ENCODE measurements around the gene MALRD1.

MALRD1 gene

DNA sequence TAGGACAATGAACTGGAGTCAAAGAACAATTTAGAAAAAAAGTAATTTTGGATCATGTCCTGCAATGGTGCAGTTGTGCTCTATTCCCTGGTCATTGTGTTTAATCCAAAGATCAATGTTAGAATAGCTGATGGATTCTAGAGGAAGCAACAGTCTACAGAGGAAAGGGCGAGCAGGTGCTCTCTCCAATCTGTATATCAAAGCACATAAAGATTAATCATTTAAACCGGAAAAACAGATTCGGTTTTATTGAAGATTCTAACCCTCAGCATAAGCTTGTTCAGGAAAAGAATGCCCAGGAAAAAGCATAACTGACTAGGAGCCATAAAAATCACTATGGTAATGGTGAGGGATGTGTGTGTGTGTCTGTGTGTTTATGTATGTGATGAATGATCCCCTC lies 110.3 kb downstream of the MALRD1 start:
- TF ChIP-seq, protein P1, sequence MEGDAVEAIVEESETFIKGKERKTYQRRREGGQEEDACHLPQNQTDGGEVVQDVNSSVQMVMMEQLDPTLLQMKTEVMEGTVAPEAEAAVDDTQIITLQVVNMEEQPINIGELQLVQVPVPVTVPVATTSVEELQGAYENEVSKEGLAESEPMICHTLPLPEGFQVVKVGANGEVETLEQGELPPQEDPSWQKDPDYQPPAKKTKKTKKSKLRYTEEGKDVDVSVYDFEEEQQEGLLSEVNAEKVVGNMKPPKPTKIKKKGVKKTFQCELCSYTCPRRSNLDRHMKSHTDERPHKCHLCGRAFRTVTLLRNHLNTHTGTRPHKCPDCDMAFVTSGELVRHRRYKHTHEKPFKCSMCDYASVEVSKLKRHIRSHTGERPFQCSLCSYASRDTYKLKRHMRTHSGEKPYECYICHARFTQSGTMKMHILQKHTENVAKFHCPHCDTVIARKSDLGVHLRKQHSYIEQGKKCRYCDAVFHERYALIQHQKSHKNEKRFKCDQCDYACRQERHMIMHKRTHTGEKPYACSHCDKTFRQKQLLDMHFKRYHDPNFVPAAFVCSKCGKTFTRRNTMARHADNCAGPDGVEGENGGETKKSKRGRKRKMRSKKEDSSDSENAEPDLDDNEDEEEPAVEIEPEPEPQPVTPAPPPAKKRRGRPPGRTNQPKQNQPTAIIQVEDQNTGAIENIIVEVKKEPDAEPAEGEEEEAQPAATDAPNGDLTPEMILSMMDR (IDR thresholded peaks at IDR 0.05; ENCODE audit: low read depth, low read length, missing control alignments), result no peak
- in situ Hi-C loops (cut with HindIII; ENCODE audit: low sequenced_read_pairs), result no loop called here
- no peak for DNase-seq (ENCODE audit: low read depth)
- no peak overlapping the region for H3K4me3 ChIP-seq (ENCODE audit: low read depth, low read length)

DNA sequence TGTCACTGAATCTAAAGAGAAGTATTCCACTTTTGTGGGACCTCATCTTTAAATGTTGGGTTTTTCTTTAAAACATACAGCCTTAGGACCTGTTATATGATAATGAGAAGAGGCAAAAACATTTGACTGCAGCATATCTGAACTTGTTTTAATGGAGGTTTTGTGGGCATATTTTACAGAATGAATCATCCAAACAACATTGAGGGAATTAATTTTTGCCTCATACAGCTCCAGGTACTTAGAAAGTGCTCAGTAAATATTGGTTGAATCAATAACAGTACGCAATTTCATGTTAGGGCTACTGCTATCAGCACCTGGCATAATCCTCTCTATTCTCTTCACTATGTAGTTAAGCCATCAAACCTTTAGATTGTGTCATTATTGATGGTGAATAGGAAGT lies 115.9 kb downstream of the MALRD1 start:
- in situ Hi-C loops (cut with HindIII; ENCODE audit: low sequenced_read_pairs), result no loop called here
- H3K4me3 ChIP-seq (ENCODE audit: low read depth, low read length), result no peak overlapping the region
- TF ChIP-seq, protein P1 (IDR thresholded peaks at IDR 0.05; ENCODE audit: low read depth, low read length, missing control alignments), result no peak
- DNase-seq (ENCODE audit: low read depth), result no peak

DNA sequence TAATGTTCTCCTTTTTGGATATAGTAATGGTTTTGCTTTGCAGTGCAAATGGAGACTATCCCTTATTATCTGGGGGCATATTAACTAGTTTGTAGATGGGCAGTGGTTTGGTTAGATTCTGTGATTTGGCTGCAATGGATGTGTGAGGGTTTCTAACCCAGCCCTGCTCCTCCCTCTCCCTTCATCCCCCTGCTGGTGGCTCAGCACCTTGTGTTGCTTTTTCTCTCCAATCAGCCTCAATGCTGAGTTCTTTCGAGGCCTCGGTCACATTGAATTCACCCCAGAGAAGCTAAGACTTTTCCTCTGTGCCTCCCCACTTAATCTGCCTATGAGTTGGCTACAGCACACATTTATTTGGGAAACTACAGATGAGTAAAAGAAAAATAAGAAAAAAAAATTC lies 120.0 kb downstream of the MALRD1 start:
- in situ Hi-C loops (cut with HindIII; ENCODE audit: low sequenced_read_pairs), result no loop called here
- DNase-seq (ENCODE audit: low read depth), result no peak
- no peak overlapping the region for H3K4me3 ChIP-seq (ENCODE audit: low read depth, low read length)
- TF ChIP-seq, protein P1 (IDR thresholded peaks at IDR 0.05; ENCODE audit: low read depth, low read length, missing control alignments), result peak; percentile 44

GRCh38 chr10:19169041-19169440 lies 120.4 kb downstream of the MALRD1 start:
- in situ Hi-C loops (cut with HindIII; ENCODE audit: low sequenced_read_pairs), result no loop called here
- H3K4me3 ChIP-seq (ENCODE audit: low read depth, low read length), result no peak overlapping the region
- TF ChIP-seq, protein P1 (IDR thresholded peaks at IDR 0.05; ENCODE audit: low read depth, low read length, missing control alignments), result no peak
- DNase-seq (ENCODE audit: low read depth), result no peak

GRCh38 chr10:19169684-19170083 lies 121.1 kb downstream of the MALRD1 start:
- no peak overlapping the region for H3K4me3 ChIP-seq (ENCODE audit: low read depth, low read length)
- peak; percentile 5 for DNase-seq (ENCODE audit: low read depth)
- TF ChIP-seq, protein P1 (IDR thresholded peaks at IDR 0.05; ENCODE audit: low read depth, low read length, missing control alignments), result no peak
- in situ Hi-C loops (cut with HindIII; ENCODE audit: low sequenced_read_pairs), result no loop called here

- in situ Hi-C loops (cut with HindIII; ENCODE audit: low sequenced_read_pairs), result no loop called here
- DNase-seq (ENCODE audit: low read depth), result no peak
- TF ChIP-seq, protein P1 (IDR thresholded peaks at IDR 0.05; ENCODE audit: low read depth, low read length, missing control alignments), result no peak
- no peak overlapping the region for H3K4me3 ChIP-seq (ENCODE audit: low read depth, low read length)
These were observed 130.1 kb downstream of the MALRD1 start for GRCh38 chr10:19178675-19179074.

DNA sequence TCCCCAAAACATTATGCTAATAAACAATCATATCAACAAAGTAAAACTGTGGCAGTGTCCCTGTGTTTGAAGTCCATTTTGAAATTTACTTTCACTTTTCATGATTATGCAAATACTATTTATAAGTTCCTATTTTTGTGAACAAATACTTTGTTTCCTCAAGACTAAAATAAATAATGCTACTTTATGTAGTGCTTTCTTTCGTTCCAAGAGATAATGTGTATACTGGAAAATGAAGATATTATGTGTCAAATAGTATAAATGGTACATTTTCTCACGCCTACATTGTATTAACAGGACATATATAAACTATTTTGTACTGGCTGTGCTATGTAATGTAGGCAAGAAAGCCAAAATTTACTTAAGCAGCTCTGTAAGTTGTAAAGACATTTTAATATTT lies 136.3 kb downstream of the MALRD1 start:
- TF ChIP-seq, protein P1 (IDR thresholded peaks at IDR 0.05; ENCODE audit: low read depth, low read length, missing control alignments), result no peak
- no peak for DNase-seq (ENCODE audit: low read depth)
- H3K4me3 ChIP-seq (ENCODE audit: low read depth, low read length), result no peak overlapping the region
- in situ Hi-C loops (cut with HindIII; ENCODE audit: low sequenced_read_pairs), result no loop called here
